ENCODE measurements around the gene KMT2B.
"Not testable (repeated sequence)": the region's sequence is repeated elsewhere in the genome, so short reads cannot be mapped to it uniquely, and the experiment has no call there.

The KMT2B gene

DNA sequence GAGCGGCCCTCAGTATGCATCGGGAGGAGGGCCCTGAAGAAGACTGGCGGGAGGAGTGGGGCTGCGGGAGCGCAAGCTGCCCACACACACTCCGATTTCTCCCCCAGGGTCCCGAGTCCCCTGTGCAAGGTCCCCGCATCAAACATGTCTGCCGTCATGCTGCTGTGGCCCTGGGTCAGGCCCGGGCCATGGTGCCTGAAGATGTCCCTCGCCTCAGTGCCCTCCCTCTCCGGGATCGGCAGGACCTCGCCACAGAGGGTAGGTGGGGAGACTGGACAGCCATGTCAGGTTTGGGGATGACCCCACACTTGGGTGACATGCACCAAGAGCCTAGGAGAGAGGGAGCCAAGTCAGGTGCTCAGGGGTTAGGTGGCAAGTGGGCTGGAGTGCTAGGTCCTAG is 4.7 kb downstream of the KMT2B start:
- DNase-seq (ENCODE audit: low spot score): no peak
- TF ChIP-seq, protein P1, sequence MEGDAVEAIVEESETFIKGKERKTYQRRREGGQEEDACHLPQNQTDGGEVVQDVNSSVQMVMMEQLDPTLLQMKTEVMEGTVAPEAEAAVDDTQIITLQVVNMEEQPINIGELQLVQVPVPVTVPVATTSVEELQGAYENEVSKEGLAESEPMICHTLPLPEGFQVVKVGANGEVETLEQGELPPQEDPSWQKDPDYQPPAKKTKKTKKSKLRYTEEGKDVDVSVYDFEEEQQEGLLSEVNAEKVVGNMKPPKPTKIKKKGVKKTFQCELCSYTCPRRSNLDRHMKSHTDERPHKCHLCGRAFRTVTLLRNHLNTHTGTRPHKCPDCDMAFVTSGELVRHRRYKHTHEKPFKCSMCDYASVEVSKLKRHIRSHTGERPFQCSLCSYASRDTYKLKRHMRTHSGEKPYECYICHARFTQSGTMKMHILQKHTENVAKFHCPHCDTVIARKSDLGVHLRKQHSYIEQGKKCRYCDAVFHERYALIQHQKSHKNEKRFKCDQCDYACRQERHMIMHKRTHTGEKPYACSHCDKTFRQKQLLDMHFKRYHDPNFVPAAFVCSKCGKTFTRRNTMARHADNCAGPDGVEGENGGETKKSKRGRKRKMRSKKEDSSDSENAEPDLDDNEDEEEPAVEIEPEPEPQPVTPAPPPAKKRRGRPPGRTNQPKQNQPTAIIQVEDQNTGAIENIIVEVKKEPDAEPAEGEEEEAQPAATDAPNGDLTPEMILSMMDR (IDR thresholded peaks at IDR 0.05; ENCODE audit: extremely low read depth, insufficient read depth, missing control alignments): no peak
- in situ Hi-C loops (cut with MboI; ENCODE audit: low pct_unique_long_range_greater_than_20kb, low sequenced_read_pairs, unreplicated experiment): no loop called here

DNA sequence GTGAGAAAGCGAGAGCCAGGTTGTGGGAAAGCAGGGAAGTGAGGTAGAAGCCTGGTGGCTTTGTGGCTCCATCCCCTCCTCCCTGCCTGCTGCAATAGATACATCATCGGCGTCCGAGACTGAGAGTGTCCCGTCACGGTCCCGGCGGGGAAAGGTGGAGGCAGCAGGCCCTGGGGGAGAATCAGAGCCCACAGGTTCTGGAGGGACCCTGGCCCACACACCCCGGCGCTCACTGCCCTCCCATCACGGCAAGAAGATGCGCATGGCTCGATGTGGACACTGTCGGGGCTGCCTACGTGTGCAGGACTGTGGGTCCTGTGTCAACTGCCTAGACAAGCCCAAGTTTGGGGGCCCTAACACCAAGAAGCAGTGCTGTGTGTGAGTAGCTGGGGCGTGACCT is 5.1 kb downstream of the KMT2B start:
- in situ Hi-C loops (cut with MboI; ENCODE audit: low pct_unique_long_range_greater_than_20kb, low sequenced_read_pairs, unreplicated experiment): no loop called here
- DNase-seq (ENCODE audit: low spot score): no peak
- TF ChIP-seq, protein P1 (IDR thresholded peaks at IDR 0.05; ENCODE audit: extremely low read depth, insufficient read depth, missing control alignments): no peak

DNA sequence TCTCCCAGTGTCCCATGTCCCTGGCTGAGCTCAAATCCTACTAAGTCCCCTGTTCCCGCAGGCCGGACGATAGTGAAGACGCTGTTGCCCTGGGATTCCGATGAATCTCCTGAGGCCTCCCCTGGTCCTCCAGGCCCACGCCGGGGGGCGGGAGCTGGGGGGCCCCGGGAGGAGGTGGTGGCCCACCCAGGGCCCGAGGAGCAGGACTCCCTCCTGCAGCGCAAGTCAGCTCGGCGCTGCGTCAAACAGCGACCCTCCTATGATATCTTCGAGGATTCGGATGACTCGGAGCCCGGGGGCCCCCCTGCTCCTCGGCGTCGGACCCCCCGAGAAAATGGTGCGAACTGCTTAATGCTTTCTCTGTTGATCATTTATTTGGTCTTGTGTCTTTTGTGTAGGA is 5.9 kb downstream of the KMT2B start:
- in situ Hi-C loops (cut with MboI; ENCODE audit: low pct_unique_long_range_greater_than_20kb, low sequenced_read_pairs, unreplicated experiment): no loop called here
- DNase-seq (ENCODE audit: low spot score): no peak
- TF ChIP-seq, protein P1 (IDR thresholded peaks at IDR 0.05; ENCODE audit: extremely low read depth, insufficient read depth, missing control alignments): no peak

DNA sequence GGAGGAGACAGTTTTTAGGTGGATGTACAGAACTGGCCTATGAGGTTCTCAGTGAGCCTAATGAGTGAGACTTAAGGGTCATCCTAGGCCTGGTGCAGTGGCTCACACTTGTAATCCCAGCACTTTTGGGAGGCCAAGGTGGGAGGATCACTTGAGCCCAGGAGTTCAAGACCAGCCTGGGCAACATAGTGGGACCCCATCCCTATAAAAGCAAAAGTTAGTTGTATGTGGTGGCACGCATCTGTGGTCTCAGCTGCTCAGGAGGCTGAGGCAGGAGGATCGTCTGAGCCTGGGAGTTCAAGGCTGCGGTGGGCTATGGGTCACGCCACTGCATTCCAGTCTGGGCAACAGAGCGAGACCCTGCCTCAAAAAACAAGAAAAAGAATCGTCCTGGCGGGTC is 6.3 kb downstream of the KMT2B start:
- in situ Hi-C loops (cut with MboI; ENCODE audit: low pct_unique_long_range_greater_than_20kb, low sequenced_read_pairs, unreplicated experiment); DNase-seq (ENCODE audit: low spot score): not testable (repeated sequence)

DNA sequence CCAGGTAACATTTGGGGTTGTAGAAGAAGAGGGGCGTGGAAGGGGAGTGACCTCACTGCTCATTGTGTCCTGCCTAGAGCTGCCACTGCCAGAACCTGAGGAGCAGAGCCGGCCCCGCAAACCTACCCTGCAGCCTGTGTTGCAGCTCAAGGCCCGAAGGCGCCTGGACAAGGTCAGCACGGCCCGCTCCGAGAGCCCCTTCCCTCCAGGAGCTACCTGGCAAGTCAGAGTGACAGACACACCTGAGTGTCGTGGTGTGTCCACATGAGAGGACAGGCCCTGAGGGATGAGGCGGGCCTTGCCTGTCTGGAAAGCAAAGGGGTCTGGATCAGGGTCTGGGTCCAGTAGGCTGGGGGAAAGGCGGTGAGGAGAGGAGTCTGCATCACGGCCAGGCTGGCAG is 6.8 kb downstream of the KMT2B start:
- in situ Hi-C loops (cut with MboI; ENCODE audit: low pct_unique_long_range_greater_than_20kb, low sequenced_read_pairs, unreplicated experiment): no loop called here
- DNase-seq (ENCODE audit: low spot score): no peak
- TF ChIP-seq, protein P1 (IDR thresholded peaks at IDR 0.05; ENCODE audit: extremely low read depth, insufficient read depth, missing control alignments): no peak

DNA sequence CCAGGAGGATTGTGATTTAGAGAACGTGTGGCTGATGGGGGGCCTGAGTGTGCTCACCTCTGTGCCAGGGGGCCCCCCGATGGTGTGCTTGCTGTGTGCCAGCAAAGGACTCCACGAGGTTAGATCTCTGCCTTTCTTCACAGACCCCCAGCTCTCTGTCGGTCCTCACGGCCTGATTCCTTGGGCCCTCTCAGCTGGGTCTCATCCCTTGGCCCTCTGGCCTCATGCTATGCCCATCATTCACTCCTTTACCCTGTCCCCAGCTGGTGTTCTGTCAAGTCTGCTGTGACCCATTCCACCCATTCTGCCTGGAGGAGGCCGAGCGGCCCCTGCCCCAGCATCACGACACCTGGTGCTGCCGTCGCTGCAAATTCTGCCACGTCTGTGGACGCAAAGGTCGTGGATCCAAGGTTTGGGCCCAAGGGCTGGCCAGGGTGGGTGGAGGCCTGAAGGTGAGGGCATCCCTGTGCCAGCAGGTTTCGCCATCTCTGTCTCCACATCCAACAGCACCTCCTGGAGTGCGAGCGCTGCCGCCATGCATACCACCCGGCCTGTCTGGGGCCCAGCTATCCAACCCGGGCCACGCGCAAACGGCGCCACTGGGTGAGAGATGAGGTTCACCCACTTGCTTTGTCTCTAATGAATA is 7.5 kb downstream of the KMT2B start:
- in situ Hi-C loops (cut with MboI; ENCODE audit: low pct_unique_long_range_greater_than_20kb, low sequenced_read_pairs, unreplicated experiment): no loop called here
- TF ChIP-seq, protein P1 (IDR thresholded peaks at IDR 0.05; ENCODE audit: extremely low read depth, insufficient read depth, missing control alignments): no peak
- DNase-seq (ENCODE audit: low spot score): peak; percentile 10

DNA sequence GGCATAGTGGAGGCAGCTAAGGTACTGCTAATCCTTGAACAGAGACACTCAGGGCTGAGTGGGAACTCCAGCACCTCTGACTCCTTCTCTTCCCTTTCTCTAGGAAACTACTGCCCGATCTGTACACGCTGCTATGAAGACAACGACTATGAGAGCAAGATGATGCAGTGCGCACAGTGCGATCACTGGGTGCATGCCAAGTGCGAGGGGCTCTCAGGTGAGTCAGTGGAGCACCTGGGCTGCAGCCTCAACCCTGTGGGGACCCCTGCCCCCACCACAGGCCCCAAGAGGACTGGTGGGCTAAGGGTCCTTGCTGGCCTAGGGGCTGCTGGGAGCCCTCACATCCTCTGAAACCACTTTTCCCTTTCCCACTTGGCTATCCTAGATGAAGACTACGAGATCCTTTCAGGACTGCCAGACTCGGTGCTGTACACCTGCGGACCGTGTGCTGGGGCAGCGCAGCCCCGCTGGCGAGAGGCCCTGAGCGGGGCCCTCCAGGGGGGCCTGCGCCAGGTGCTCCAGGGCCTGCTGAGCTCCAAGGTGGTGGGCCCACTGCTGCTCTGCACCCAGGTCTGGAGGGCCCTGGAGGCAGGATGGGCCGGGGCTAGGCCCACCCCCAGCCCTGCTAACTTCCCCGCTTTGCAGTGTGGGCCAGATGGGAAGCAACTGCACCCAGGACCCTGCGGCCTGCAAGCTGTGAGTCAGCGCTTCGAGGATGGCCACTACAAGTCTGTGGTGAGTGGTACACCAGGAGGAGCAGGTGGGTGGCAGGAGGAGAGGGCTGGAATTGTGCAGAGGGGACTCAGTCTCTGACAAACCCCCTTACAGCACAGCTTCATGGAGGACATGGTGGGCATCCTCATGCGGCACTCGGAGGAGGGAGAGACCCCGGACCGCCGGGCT is 9.5 kb downstream of the KMT2B start:
- peak; percentile 14 for DNase-seq (ENCODE audit: low spot score)
- TF ChIP-seq, protein P1 (IDR thresholded peaks at IDR 0.05; ENCODE audit: extremely low read depth, insufficient read depth, missing control alignments): no peak
- in situ Hi-C loops (cut with MboI; ENCODE audit: low pct_unique_long_range_greater_than_20kb, low sequenced_read_pairs, unreplicated experiment): no loop called here
